IPS DF 4.7 (cell line): ENCODE data around the gene CSAD.
"Not testable (repeated sequence)": the region's sequence is repeated elsewhere in the genome, so short reads cannot be mapped to it uniquely, and the experiment has no call there.

ENCODE experiments used
- DNase-seq: peaks from one replicate; pipeline ENCODE4 v3.0.0-alpha.2; 2013; ENCODE audit warnings: low spot score; ENCODE audit errors: extremely low read depth

CSAD gene

DNA sequence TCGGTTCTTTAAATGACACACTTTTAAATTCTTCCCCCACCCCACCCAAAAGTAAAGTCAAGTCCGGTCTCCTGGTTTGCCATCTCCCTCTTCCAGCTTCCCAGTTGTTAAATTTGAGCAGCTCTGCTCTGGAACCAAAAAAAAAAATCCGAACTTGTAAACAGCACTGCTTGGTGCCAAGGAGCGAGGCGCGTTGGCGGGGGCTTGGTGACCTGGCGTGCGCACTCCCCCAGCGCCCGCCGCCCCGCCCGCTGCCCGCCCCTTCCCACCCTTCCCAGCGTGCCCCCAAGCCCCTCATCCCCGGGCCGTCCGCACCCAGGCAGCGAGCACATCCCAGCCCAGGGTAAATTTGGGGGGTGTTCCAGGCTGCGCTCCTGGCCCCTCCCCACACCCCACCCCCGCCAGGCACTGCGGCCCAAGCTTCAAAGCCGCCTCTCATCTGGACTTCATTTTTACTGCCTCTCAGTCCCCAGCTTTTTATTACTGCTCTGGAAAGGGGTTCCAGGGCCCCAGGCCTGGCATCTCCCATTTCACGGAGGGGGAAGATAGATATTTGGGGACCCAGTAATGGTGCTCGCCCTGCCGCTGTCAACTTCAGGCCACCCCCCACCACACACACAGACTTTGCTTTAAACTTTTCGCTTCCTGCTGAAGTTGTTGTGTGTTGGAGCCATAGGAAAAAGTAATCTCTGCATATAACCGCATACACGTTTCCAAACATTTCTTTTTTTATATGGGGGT is 38.0 kb upstream of the CSAD start:
- no peak for DNase-seq

DNA sequence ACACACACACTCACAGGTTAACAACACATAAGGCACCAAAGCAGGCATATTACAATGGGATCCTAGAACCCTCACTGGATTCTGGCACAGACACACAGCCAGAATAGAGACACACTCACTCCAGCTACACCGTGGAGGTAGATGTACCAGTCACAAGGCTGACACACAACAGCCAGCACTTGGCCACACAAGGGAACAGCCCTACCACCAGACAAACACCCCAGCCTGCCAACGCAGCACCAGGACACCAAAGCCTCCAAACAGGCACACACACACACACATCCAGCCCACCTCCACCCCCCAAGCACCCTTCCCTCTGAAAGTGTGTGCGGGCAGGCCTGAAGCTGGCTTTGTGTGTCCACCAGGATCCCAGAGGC is 37.2 kb upstream of the CSAD start:
- DNase-seq = no peak

DNA sequence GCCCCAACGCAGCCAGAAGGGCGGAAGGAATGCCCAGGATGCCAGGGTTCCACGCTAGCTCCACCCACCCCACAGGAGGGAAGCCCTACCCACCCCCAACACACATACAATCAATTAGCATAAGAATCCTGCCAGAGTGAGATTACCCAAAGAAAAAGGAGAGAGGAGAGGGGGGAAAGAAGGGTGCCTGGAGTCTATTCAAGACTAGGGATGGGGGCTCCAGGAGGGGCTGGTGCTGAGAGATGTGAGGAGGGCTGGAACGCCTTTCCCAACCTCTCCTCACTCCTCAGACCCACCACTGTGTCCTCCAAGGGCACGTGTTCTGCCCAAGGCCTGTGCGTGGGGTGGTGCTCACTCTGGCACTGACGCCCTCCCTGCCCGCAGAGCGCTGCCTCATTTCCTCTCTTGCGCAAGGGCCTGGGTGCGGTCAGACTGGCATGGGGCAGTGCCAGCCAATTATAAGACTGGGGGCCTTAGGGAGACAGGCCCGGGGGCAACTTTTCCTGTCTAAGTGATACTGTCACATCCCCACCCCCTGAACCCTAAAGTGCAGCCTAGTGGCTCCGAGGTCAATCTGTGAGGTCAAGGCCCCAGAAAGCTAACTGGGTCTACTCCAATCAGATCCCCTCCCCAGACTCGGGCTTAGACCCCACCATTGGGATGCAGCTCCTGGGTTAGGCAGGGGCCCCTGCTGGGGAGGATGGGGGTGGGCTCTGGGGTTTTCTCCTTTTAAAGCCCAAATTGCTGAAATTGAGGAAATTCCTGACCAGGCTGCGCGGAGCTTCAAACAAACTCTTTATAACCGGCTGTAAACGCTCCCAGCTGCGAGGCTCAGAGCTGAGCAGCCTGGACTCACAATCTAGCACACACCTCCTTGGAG is 36.6 kb upstream of the CSAD start:
- DNase-seq = no peak

DNA sequence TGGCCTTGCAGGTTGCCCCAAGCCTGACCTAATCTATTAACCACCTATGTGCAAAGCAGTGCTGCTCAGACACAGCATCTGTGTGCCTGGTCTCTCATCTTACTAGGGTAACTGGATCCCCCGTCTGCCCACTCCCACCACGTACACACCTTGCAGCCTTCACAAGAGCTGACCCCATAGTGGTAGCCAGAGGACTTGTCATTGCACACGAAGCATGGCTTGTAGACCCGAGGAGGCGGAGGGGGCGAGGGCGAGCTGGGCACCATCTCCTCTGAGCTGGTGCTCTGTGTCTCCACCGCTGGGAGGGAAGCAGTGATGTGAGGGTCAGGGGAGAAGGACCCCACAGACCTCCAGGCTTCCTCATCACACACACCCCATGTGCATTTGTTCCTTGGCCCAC is 34.8 kb upstream of the CSAD start:
- DNase-seq = no peak

DNA sequence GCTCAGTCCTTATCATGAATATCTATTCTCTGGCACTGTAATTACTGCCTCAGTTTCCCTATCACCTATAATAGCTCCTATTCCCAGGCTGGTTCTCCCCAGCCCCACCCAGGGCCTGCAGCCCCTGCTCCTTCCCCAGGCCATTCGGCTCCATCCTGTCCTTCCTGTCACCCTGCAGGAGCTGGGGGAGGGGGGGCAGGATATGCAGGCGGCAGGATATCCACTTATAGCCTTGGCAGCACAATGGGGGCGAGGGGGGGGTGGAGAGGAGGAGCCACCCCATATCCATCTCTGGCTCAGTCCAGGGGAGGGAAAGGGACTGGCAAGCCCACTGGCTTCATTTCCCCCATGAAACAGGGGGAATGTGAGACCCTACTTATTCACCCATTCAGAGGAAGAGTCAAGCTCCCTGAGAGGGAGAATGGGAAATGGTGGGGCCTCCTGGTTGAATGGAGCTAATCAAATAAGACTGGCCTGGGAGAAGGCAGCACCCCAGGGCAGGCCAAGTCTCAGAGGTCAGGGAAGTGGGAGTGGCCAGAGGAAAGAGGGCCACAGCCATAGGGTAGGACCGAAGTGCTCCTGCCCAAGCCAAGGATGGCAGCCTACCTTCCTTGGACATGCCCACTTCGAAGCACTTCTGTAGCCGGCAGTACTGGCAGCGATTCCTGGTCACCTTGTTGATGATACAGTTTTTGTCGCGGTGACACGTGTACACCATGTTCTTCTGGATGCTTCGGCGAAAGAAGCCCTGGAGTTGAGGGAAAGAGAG is 34.1 kb upstream of the CSAD start:
- DNase-seq = no peak

DNA sequence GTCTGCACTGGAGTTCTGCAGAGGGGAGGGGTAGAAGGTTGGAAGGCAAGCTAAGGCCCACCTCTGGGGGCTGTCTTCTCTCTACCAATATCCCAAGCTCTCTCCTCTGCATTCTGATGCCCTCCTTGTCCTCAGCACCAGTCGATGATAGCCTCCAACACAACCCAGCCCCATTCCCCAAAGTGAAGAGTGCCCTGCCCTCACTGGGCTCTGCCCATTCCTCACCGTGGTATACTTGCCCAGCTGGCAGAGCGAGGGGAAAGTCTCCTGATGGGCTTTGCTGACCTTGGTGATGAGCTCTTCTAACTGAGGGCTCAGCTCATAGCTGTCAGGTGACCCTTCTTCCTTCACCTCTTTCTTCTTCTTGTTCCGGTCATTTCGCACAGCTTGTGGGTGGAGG is 33.5 kb upstream of the CSAD start:
- no peak for DNase-seq

DNA sequence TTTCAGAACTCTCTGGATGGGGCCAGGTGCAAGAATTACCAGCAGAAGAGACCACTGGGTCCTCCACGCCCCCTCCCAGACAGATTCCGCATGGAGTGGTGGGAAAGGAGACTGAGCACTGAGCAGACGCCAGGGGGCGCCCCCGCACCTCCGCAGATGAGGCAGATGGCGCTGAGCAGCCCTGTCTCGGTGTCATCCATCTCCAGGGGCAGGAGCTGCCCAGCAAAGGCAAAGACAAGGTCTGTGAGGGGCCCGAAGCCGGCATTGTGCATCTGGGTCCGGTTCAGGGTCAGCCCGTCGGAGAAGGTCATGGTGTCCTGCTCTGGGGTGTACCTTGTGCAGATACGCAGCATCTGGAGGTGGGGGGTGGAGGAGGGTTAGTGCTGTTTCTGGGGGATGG is 32.6 kb upstream of the CSAD start:
- DNase-seq = no peak

DNA sequence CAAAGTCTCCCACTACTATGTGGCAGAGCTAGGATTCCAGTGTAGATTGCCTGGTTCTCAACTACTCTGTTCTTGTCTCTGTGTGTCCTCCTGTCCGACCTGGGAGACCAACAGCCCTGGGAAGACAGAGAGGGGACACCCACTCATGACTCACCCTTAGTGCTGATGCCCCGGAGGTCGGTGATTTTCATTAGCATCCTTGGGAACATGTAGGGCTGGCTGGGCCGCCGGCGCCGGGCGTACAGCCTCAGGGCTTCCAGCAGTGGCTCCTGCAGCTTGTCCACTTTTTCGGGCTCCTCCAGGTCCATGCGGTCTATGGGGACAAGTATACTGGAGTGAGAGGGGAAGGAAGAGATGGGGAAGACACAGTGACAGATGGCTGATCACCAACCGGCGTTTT is 32.2 kb upstream of the CSAD start:
- no peak for DNase-seq

DNA sequence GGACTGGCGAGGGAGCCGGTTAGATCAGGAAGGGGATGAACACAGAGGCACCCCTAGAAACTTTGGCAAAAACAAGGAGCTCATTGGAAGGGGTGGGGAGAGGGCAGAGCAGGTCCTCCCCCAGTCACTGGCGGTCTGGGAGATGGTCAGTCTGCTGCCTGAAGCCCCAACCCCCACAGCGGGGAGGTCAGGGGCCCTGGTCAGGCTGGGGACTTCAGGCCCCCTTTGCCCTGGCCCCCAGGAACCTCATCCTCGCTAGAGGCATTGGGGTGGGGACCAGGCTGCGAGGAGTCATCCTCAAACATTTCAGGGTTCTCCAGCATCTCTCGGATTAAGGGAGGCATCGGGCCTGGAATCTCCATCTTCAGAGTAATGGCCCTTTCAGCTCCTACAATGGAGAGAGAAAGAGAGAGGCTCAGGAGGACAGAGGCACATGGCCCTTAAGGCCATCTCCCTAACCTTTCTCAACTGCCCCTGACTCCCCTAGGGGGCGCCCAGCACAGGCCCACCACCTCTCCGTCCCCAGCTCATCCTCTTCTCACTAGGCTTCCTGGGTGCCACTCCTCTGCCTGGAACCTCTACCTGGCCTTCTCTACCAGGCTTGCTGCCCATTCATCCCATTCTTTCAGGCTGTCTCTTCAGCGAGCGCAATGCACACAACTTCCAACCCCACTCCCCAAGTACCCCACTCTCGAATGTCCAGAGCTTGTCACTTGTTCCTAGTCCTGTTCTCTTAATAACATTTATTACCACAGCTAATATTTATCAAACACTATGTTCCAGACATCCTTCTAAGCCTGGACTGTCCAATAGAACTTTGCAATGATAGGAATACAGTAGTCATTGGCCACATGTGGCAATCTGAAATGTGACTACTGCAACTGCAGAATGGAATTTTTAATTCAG is 31.0 kb upstream of the CSAD start:
- no peak for DNase-seq

DNA sequence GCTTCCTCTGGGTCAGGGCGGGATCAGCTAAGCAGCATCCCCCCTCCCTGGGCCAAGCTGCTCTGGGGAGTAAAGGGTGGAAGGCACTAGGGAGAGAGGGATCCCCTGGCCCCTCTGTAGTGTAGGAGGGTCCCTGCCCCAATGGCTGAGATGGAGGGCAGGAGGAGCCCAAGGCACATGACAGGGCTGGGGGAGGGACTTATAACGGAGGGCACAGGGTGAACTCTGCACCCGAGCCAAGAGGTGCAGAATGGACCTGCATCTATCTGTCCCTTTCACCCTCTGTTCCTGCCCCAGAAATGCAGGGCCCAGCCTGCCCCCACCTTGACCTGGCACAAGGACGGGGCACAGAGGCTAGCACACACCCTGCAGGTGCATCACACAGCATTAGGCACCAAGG is 30.1 kb upstream of the CSAD start:
- DNase-seq = no peak

DNA sequence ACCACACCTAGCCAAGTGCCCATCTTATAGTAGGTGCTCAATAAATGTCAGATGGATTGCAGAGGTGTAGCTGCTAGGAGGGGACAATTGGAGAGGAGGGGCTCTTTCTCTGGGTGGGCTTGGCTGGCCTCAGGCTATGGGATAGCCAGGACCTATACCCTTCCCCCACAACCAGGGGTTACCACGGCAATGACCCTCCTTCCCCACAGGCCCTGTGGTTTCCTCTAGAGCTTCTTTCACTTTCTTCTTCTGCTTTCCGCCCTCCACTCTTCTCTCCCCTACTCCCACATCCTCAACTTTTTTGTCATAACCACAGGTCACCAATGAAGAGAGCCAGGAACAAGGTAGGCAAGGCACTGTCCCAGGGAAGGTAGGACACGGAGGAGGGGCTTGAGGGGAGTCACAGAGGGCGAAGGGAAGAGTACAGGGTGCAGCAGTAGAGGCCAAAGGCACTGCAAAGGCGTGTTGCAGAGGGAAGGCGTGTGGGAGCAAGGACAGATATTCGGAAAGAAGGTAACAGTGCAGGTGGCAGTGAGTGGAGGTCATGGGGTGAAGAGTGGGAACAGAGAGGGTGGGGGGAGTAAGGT is 28.2 kb upstream of the CSAD start:
- DNase-seq = no peak

DNA sequence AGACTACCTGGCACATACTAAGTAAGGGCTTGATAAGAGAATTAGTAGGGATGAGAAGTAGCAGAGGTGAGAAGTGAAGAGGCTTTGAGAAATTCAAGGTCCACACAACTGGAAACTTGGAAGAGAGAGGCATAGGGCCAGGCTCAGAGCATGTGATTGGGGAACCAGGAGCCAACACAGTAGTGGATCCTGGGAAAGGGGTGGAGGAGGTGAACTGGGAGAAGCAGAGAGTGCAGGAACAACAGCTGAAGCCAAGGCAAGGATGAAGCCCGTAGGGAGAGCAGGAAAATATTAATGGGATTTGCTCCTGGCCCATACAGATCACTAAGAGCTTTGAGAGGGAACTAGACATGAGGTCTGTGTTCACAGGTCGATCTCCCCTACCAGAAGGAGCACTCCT is 27.7 kb upstream of the CSAD start:
- no peak for DNase-seq

DNA sequence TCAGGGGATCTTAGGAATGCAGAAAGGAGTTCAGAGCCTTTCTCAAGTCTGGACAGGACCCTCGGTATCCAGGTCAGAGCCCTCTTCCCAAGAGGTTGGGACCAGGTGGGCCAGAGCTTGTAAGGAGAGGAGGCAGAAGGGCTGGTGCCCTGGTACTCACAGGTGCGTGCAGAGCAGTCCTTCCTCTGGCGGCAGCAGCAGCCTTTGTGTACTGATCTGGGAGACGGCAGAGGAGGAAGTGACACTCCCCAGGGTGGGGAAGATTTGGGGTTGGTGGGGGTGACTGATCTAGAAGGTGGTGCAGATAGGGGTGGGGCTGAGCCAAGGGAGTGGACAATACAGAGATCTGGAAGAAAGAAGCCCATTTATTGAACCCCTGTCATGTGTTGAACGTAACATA is 26.3 kb upstream of the CSAD start, which contains the start of gene ITGB7:
Gene ITGB7, minus strand, starts transcription at position 210 of the 400 bp plus-strand sequence. CDS start 6,808 bp downstream, outside the sequence.
- no peak for DNase-seq

DNA sequence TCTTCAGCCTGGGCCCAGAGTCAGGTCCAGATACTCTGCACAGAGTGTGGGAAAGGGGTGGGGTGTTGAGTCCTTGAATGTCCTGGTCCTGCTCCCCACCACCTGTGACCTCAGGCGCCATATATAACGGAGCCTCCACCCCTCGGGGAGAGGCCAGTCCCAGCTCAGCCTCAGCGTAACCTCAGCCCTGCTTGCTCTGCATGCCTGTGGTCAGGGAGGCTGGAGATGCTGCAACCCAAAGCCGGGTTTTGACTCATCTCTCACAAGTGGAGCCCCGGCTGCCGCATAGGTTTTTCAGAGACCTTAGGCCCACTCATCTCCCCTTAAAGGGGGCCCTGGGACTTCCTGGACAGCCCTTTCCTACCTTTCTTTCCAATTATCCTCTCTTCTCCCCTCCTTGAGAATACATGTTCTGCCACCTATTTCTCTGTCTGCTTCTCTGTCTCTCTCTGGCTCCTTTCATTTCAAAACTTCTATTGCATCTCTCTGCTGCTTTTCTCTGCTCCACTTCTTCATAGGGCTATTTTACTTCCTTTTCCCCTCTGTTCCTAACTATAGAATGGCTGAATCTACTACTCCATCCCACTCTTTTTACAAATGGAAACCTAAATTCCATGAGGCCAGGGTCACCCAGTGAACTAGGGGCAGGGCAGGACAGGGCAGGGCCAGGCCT is 25.2 kb upstream of the CSAD start:
- DNase-seq = no peak

DNA sequence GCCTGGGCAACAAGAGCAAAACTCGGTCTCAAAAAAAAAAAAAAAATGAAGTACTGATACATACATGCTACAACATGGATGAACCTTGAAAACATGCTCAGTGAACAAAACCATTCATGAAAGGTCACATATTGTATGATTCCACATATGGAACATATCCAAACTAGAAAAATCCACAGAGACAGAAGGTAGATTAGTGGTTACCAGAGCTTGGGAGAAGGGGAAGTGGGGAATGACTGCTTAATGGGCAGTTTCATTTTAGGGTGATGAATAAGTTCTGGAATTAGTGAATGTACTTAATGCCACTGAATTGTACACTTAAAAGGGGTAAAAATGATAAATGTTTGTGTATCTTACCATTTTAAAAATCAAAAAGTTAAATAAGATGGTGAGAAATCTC is 23.6 kb upstream of the CSAD start:
- DNase-seq = no peak

DNA sequence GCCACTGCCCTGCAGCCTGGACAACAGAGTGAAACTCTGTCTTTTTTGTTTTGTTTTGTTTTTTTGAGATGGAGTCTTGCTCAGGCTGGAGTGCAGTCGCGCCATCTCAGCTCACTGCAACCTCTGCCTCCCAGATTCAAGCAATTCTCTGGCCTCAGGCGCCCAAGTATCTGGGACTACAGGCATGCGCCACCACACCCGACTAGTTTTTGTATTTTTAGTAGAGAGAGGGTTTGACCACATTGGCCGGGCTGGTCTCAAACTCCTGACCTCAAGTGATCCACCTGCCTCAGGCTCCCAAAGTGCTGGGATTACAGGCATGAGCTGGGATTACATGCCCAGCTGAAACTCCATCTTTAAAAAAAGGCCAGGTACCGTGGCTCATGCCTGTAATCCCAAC is 21.6 kb upstream of the CSAD start:
- not testable (repeated sequence) for DNase-seq

DNA sequence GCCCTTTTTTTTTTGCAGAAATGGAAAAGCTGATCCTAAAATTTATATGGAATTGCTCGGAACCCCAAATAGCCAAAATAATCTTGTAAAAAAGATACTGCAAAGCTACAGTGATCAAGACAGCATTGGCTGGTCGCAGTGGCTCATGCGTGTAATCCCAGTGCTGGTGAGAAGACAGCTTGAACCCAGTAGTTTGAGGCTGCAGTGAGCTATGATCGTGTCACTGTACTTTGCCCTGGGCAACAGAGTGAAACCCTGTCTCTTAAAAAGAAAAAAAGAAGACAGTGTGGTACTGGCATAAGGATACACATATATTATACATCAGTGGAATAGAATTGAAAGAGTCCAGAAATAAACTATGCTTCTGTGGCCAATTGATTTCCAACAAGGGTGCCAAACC is 20.9 kb upstream of the CSAD start:
- no peak for DNase-seq

DNA sequence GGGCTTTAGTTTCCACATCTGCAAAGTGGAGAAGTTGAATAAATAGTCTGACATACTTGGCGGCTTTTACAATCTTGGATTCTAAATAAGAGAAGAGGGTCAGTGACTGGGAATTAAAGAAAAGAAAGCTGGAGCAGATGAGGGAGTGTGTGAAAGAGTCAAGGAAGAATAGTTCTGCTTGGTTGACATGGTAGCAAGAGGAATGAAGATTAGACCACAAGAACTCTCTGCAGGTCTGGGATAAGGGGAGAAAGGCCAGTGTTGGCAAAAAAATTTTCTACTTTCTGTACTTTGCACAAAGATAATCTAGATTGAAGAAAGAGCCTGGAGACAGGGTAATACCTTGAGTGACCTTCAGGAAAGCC is 20.4 kb upstream of the CSAD start:
- DNase-seq = no peak

DNA sequence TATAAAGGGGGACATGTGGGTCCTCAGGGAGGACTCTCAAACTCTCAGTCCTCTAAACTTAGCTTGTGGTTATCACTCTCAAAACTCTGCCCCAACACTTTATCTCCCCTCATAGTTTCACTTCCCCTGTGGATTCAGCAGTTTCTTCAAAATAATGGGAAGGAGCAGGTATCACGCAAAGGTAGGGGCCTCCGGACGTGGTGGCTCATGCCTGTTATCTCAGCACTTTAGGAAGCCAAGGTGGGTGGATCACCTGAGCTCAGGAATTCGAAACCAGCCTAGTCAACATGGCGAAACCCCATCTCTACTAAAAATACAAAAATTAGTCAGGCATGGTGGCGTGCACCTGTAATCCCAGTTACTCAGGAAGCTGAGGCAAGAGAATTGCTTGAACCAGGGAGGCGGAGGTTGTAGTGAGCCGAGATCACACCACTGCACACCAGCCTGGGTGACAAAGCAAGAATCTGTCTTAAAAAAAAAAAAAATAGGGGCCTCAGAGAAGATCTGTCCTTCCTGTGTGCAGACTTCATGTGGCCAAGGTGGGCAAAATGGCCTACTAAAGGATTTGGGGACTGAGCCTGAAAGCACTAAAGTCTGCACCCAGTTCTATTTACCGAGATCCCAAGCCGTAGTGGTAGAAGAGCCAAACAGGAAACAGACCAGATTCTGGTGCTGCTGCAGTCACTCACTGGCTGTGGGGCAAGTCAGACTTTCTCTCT is 19.9 kb upstream of the CSAD start:
- DNase-seq = no peak

DNA sequence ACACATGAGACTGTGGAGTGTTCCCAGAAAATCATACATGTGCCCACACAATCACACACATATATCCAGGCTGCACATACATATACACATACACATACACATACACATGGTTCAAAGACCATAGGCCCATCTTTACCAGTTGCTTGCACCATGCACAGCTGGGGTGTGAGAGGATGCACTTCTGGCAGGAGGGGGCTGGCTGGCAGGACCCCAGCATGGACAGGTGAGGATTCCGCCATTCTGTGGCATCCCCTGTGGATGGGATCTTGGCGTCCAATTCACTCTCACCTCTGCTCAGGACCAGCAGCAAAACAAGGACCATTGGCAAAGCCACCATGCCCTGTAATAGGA is 19.4 kb upstream of the CSAD start:
- DNase-seq = no peak
